HG02623 (cell line): ENCODE data around the gene ADAM29.
"Not testable (repeated sequence)": the region's sequence is repeated elsewhere in the genome, so short reads cannot be mapped to it uniquely, and the experiment has no call there.

Experiments
- ATAC-seq: cut with Tn5 transposase; IDR thresholded peaks from one replicate; pipeline ENCODE4 v1.9.1; 2021; ENCODE audit warnings: moderate library complexity; ENCODE audit not compliant: unreplicated experiment

The ADAM29 gene

GRCh38 chr4:174918058-174918457 lies at the start of gene ADAM29:
Gene ADAM29 (plus strand): TSS chr4:174918358. CDS start chr4:174975526, 57,168 bp downstream.
- ATAC-seq, result no peak

GRCh38 chr4:174869339-174869738 lies 48.8 kb upstream of the ADAM29 start:
- no peak for ATAC-seq

- no peak for ATAC-seq
These were observed 47.8 kb upstream of the ADAM29 start for GRCh38 chr4:174870311-174870710.

- ATAC-seq, result no peak
These were observed 46.8 kb upstream of the ADAM29 start for GRCh38 chr4:174871407-174871806.

- ATAC-seq, result not testable (repeated sequence)
These were observed 45.0 kb upstream of the ADAM29 start for GRCh38 chr4:174873146-174873545.

GRCh38 chr4:174873931-174874330 lies 44.2 kb upstream of the ADAM29 start:
- ATAC-seq, result peak; percentile 54

- no peak for ATAC-seq
These were observed 43.3 kb upstream of the ADAM29 start for GRCh38 chr4:174874898-174875297.

GRCh38 chr4:174880001-174880400 lies 38.2 kb upstream of the ADAM29 start:
- ATAC-seq, result no peak

GRCh38 chr4:174882317-174882992 lies 35.7 kb upstream of the ADAM29 start:
- no peak for ATAC-seq

- no peak for ATAC-seq
These were observed 10.7 kb upstream of the ADAM29 start for GRCh38 chr4:174907508-174907907.

GRCh38 chr4:174910271-174910670 lies 7.9 kb upstream of the ADAM29 start:
- ATAC-seq, result no peak

- ATAC-seq, result no peak
These were observed 5.1 kb upstream of the ADAM29 start for GRCh38 chr4:174912919-174913543.

GRCh38 chr4:174919886-174920423 lies 1.8 kb downstream of the ADAM29 start:
- ATAC-seq, result no peak

- ATAC-seq, result no peak
These were observed 8.8 kb downstream of the ADAM29 start for GRCh38 chr4:174926958-174927357.

GRCh38 chr4:174928174-174928573 lies 10.0 kb downstream of the ADAM29 start:
- ATAC-seq, result peak; percentile 67

- ATAC-seq, result peak; percentile 34
These were observed 10.6 kb downstream of the ADAM29 start for GRCh38 chr4:174928575-174929253.

GRCh38 chr4:174929346-174929745 lies 11.2 kb downstream of the ADAM29 start:
- no peak for ATAC-seq

- ATAC-seq, result no peak
These were observed 12.7 kb downstream of the ADAM29 start for GRCh38 chr4:174930895-174931294.

- ATAC-seq, result no peak
These were observed 14.9 kb downstream of the ADAM29 start for GRCh38 chr4:174933083-174933482.

- ATAC-seq, result no peak
These were observed 16.2 kb downstream of the ADAM29 start for GRCh38 chr4:174934360-174934759.

GRCh38 chr4:174935607-174936006 lies 17.4 kb downstream of the ADAM29 start:
- no peak for ATAC-seq

GRCh38 chr4:174940002-174940401 lies 21.8 kb downstream of the ADAM29 start:
- no peak for ATAC-seq
